Superior temporal gyrus (tissue), 1 donor: ENCODE measurements around the gene CEP192.
"Not testable (repeated sequence)": the region's sequence is repeated elsewhere in the genome, so short reads cannot be mapped to it uniquely, and the experiment has no call there.

Experiments
- DNase-seq: peaks from one replicate; pipeline ENCODE4 v3.0.0-alpha.2; 2016; ENCODE audit errors: extremely low spot score

Gene CEP192

DNA sequence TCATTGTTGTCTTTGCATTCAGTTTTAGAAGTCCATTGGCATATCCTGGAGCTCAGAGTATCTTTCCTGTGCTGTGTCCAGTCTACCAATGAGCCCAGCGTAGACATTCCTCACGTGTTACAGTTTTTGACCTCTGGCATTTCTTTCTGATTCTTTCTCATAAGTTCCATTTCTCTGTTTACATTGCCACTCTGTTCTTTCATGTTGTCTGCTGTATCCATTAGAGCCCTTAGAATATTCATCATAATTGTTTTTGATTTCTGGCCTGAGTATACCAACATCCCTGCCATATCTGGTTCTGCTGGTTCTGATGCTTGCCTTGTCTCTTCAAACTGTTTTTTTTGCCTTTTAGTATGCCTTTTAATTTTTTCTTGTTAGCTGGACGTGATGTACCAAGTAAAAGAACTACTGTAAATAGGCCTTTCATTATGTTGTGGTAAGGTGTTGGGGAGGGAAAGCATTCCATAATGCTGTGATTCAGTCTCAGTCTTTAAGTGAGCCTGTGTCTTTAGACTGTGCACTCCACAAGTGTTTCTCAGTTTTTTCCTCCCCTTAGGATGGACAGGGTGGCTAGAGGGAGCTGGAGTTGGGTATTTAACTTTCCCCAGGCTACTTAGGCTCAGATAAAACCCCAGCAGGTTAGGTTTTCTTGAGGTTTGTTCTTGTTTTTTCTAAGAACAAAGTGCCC, 35.6 kb downstream of the CEP192 start:
- no peak for DNase-seq

DNA sequence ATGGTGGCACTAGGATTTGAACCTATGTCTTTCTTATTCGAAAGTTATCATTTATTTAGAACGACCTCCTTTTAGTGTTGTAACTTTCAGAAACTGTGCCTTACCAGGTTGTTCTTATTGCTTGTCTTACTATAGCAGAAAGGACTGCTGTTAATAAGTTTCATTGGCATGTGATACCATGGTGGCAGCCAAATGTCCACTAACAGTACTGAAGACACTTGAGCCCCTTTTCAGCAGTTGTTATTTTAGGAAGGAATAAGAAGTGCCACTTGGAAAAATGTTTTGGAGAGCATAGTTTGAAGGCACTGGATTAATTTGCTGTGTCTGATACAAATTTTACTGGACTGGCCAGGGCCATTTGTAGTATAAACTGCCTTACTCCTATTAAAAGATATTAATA, 37.7 kb downstream of the CEP192 start:
- no peak for DNase-seq

DNA sequence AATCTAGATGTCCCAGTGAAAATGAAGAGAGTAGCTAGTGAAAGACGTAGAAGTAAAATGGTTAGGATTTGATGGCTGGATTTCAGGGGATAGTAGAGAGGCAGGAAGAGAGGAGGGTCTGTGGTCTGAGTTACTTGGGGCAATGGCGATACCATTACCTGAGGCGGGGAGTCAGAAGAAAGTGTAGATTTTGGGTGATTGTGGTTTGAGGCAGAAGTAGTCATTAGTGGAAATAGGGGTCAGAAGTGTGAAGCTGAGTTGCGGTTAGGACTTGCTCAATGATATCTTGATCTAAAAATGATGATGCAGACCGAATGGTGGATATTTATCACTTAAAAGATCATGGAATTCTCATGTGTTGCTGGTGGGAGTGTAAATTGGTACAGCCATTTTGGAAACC, 41.0 kb downstream of the CEP192 start:
- no peak for DNase-seq

DNA sequence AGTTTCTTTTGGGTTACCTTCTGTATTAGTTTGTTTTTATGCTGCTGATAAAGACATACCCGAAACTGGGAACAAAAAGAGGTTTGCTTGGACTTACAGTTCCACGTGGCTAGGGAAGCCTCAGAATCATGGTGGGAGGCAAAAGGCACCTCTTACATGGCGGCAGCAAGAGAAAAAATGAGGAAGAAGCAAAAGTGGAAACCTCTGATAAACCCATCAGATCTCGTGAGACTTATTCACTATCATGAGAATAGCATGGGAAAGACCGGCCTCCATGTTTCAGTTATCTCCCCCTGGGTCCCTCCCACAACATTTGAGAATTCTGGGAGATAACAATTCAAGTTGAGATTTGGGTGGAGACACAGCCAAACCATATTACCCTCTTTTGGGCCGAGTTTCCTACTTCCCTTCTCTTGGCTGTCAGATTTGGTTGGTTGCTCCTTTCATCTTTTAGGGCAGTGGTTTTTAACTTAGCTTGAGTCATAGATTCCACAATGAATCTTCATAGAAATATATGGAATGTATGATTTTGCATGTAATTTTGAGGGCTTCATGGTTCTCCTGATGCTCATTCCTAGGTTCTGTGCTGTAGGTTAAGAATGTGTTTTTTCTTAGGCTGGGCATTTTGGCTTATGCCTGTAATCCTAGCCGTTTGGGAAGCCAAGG, 44.2 kb downstream of the CEP192 start:
- DNase-seq: no peak

DNA sequence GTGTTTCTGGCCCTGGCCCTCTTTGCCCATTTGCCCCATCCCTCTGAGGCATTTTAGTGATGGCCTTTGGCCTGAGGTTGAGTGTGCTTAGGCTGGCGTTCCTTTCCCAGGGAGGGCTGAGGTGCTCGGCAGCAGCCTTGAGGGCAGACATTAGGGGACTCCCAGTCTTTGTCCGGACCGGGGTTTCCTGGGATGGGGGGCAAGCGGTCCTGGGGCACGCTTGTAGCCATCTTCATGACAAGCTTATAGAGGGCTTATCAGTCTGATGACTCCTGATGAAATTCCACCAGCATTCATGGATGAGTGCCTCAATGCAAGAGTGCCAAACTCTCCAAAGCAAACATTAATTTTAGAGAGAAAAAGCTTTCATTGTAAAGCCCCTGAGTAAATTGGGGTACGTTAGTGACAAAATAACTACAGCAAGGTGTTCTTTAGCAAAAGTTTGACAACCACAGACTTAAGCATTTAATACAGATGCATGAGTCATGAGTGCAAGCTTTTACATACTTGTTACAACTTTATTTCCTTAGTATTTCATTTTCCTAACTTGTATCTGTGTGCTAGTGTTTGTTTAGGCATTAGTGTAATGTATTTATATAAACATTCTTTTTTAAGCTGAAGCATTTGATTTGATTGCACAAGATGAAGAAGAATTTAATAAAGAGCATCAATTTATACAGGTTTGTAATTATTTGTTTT, 45.6 kb downstream of the CEP192 start:
- no peak for DNase-seq

DNA sequence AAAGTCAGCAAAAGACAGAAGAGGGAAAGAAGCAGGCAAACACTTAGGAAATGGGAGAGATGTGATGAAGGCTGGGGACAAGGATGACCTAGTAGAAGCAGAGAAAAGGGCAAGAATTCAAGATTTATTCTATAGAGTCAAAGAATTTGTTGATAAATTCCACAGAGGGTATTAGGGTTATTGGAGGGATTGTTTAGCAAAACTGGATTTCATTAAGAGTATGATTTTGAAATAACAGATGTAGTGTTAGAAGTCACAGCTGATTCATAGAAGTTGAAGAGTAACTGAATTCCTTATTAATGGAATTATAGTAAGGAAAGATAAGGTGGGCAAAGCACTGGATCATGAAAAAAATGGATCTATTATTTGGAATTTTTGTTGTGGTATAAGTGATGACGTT, 48.6 kb downstream of the CEP192 start:
- DNase-seq: no peak

DNA sequence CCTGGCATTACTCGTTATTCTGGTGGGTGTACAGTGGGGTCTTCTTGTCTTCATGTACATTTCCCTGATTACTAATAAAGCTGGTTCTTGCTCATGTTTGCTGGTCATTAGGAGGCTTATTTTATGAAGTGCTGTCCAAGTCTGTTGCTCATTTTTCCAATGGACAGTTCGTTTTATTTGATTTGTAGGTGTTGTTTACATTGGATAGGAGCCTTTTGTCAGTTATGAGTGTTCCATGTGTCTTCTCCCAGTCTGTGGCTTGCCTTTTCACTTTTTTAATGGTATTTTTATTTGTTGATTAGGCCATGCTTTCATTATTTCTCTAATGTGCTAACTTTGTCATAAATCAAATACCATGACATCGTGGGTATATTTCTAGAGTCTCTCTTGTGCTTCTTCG, 51.9 kb downstream of the CEP192 start:
- no peak for DNase-seq

DNA sequence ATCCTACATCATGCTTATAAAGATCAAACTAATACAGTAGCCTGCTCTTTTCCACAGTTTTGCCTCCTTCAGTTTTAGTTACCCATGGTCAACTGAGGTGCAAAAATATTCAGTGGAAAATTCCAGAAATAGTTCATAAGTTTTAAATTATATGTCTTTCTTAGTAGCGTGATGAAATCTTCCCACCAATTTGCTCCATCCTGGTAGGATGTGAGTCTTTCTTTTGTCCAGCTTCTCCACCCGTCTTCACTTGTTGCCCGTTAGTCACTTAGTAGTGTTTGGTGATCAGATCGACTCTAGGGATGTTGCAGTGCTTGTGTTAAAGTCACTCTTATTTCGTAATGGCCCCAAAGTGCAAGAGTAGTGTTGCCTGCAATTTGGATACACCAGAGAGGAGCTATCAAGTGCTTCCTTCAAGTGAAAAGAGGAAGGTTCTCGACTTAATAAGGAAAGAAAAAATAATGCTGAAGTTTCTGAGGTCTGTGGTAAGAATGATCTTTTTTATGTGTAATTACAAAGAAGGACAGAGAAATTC, 57.0 kb downstream of the CEP192 start:
- DNase-seq: no peak

DNA sequence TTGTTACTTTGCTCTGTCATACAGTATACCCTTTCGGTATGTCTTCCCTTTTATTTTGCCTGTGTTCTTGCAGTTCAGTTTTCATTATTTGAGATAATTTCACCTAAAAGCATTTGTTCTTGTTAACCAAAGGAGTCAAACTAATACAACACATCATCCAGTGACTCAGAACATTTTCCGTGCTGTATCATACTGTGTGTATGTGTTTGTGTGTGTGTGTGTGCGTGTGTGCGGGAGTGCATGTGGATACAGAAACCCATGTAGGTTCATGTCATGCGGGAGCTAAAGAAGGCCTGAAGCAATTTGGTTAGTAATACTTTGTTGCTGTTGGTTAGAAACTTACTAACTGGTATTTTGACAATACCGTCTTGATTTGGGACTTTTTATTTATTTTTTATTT, 60.0 kb downstream of the CEP192 start:
- DNase-seq: no peak

DNA sequence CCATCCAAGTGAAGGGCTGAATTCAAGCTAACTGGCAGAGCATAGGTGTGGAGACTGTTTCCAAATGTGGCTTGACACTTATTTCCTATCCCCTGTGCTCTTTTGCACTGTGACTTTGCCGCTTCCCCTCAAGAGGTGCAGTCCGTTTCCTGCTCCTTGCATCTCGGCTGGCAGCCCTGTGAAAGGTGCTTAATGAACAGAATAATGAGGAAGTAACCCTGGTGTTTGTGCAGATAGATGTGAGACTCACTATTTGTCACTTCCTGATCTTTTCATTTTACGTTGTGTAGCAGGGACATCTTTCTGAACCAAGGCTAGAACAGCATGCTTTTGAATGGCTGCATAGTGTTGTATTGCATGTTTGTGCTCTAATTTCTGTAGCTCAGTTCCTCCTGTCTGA, 60.8 kb downstream of the CEP192 start:
- no peak for DNase-seq

DNA sequence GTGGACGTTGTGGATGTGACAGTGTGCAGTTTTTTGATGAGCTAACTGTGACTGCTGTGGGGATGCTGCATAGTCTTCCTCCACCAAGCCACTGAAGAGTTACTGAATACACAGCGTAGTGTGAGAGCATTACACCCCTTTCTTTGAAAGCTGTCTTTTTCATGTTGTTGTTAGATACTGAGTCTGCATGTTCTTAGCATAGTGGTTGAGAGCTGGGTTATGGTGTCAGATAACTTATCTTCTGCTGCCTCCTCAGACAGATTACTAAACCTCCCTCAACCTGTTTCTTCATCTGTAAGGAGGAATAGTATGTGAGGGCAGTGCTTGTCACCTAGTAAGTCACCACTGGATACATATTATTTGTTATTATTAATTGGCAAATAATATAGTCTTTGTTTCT, 63.2 kb downstream of the CEP192 start:
- DNase-seq: no peak

DNA sequence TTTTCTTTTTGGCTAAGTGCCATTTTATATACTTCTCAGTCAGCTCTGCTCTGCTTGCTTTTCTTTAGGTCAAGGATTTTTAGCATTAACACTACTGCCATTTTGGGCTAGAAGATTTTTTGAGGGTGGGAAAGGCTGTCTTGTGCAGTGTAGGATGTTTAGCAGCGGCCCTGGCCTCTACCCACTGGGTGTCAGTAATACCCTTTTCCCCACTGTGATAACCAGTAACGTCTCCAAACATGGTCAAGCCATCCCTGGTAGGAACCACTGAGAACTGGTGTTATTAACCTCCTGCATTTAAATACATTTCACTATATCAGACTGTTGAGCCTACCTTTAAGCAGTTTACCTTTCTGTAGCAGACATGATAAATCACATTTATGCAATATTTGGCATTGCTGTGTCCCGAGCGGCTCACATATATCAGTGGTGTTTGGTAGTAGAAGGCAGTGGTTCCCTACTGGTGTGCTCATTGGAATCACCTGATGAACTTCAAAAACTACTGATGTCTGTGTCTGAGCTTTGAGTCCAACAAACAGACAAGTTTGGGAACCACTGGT, 70.5 kb downstream of the CEP192 start:
- no peak for DNase-seq

DNA sequence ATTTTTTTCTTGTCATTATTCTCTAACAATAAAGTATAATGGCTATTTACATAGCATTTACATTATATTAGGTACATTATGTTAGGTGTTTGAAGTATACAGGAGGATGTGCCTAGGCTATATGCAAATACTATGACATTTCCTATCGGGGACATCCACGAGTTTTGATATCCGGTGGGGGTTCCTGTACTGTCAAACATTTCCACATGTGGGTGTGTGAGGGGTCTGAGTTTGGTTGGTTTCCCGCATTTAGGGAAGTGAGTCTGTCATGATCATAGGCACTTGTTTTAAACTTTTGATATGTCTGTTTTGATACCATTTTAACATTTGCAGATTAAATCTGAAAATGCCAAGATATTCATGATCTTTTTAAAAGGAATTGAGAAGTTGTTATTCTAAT, 76.0 kb downstream of the CEP192 start:
- no peak for DNase-seq

DNA sequence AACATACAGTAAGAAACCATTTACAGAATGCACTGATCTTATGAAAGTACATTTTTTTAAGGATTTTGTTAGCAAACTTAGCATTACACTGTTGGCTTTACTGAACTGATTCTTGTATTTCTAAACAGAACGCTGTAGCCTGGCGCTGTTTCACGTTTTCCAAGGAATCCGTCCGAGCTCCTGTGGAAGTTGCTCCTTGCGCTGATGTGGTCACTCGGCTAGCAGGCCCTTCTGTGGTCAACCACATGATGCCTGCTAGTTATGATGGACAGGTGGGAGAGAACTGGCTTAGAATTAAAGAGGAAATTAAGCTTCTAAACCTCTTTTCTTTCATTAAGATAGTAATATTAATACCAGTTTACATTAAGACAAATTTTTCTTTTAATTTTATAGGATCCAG, 76.8 kb downstream of the CEP192 start:
- no peak for DNase-seq

DNA sequence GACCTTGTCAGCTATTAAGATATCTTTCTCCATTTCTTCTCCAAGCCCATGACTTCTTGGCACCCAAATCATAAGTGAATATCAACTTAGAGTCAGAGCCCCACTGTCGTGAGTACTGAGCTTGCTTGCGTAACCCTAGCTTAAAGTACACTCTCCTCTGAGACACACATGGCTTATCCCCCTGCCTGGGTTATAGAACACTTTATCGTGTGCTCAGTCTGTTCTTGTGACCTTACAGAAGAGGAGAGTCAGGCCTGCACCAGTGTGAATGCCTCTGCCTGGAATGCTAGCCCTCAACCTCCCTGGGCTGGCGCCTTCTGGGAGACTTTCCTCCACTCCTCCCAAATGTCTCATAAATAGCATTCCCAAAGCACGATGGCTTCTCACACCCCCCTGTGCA, 79.3 kb downstream of the CEP192 start:
- DNase-seq: no peak

DNA sequence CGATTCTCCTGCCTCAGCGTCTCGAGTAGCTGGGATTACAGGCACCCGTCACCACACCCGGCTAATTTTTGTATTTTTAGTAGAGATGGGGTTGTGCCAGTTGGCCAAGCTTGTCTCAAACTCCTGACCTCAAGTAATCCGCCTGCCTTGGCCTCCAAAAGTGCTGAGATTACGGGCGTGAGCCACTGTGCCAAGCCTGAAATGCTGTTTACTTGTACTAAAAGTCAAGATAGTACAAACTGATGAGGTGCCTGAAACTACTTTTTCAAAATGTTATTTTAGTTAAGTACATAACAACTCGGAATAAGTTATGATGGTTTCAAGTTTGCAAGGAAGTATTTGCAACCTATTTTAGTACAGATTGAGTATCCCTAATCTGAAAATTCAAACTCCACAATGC, 85.7 kb downstream of the CEP192 start:
- no peak for DNase-seq

DNA sequence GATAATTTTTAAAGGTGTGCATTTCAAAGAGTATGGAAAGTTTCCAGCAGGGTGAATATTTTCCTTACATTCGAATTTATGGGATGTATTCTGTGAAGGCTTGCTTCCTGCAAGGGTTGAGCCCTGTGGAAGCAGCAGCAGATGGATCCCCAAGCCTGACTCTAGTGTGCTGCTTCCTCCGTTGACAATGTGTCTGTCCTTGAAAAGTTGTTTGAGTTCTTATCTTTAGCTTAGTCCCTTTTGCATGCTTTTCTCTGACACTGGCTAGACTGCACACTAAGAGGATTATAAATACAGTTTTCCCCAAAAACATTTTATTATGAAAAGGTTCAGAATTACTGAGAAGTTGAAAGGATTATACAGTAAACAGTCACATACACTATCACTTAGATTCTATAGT, 86.3 kb downstream of the CEP192 start:
- no peak for DNase-seq

DNA sequence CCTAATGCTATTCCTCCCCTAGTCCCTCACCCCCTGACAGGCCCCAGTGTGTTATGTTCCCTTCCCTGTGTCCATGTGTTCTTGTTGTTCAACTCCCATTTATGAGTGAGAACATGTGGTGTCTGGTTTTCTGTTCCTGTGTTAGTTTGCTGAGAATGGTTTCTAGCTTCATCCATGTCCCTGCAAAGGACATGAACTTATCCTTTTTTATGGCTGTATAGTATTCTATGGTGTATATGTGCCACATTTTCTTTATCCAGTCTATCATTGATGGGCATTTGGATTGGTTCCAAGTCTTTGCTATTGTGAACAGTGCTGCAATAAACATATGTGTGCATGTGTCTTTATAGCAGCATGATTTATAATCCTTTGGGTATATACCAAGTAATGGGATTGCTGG, 86.9 kb downstream of the CEP192 start:
- DNase-seq: not testable (repeated sequence)

DNA sequence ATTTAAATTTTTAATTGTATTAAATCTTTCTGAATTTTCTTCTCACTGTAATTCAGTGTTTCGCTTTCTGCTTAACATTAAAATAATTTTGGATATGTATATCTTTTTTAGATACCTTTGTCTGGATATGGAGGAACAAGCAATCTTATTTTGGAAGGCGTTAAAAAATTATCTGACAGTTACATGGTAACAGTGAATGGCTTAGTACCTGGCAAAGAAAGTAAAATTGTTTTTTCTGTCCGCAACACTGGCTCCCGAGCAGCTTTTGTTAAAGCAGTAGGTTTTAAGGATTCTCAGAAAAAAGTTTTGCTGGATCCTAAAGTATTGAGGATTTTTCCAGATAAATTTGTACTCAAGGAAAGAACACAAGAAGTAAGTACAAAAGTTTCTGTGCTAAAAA, 95.7 kb downstream of the CEP192 start:
- no peak for DNase-seq

DNA sequence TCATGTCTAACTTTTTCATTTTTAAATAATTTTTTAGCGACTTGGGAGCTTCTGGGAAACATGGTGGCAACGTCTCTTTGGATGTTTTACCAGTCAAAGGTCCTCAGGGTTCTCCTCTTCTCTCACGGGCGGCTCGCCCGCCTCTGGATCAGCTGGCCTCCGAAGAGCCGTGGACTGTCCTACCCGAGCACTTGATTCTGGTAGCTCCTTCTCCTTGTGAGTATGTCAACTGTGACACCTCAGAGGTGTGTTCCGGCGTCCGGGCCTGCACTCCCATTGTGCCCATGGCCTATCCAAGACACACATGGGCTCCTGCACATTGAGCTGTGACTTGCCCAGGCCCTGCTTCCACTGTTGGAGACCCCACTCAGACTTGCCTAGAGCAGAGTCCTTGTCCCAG, 104.3 kb downstream of the CEP192 start:
- DNase-seq: no peak

DNA sequence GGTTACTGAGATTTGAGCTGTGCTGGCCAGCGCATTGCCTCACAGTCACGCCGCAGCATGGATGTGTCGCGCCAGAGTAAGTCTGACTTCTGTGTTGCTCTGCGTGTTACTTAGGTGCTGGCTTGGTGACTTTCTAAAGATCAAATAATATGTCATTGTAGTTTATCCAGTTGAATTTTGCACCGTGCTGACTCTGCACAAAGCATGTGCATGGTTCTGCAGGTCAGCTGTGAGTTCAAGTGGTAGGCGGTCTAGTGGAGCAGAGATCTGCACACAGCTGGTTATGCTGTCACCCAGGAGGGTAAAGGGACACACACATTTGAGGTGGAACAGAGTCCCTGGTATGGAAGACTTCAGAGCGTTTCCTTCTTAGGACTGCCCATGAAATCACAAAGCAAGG, 105.1 kb downstream of the CEP192 start:
- no peak for DNase-seq

DNA sequence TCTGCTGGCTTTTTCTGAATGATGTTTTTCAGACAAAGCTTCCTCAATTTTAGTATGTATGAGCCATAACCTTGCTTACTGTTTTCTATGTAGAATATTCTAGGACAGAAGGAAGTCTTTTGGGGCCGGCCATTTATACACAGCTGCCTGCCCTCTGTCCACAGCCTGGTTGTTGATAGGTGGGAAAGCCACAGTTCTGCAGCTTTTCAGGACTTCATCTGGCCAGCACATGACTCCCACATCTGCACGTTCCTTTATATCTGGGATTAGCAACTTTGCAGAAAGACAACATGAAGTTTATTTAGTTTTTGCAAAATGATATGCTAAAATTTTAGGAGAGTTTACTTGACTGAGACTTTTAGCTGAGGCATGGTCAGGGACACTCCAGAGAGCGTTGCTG, 105.6 kb downstream of the CEP192 start:
- DNase-seq: no peak

DNA sequence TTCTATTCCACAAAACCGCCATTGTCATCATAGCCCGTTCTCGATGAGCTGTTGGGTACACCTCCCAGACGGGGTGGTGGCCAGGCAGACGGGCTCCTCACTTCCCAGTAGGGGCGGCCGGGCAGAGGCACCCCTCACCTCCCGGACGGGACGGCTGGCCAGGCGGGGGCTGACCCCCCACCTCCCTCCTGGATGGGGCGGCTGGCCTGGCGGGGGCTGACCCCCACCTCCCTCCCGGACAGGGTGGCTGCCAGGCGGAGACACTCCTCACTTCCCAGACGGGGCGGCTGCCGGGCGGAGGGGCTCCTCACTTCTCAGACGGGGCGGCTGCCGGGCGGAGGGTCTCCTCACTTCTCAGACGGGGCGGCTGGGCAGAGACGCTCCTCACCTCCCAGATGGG, 106.9 kb downstream of the CEP192 start:
- not testable (repeated sequence) for DNase-seq
